K562 (cell line): Measurements from ENCODE around the gene TMEM167B. TPM values are rescaled to one million over a fixed set of nuclear protein-coding genes. Genes with fewer than 3 reads are reported as not detected.

Experiments used
- BHLHE40 ChIP-seq: IDR thresholded peaks from 2 replicates; pipeline ENCODE4 v1.6.1; 2011; ENCODE audit warnings: low read length, improper control_type of control experiment
- CHD2 ChIP-seq: IDR thresholded peaks from 2 replicates; pipeline ENCODE4 v1.6.1; 2011; ENCODE audit warnings: low read depth, low read length
- HCFC1 ChIP-seq: IDR thresholded peaks from 2 replicates; pipeline ENCODE4 v1.6.1; 2012; ENCODE audit warnings: low read depth, low read length, improper control_type of control experiment
- KAT8 ChIP-seq: fragments of 450-650 bp; IDR thresholded peaks from 2 replicates; pipeline ENCODE4 v1.6.1; 2016; ENCODE audit warnings: low read depth, mild to moderate bottlenecking
- MBD2 ChIP-seq: sonication (generic); IDR thresholded peaks from 2 replicates; pipeline ENCODE4 v1.6.1; 2016; ENCODE audit warnings: low read depth, borderline replicate concordance
- MEF2D ChIP-seq: conservative IDR thresholded peaks from 2 replicates; pipeline ENCODE4 v1.6.1; 2016; ENCODE audit warnings: low read depth, missing genetic modification characterization, missing compliant biosample characterization
- NFRKB ChIP-seq: fragments of 450-650 bp; IDR thresholded peaks from 2 replicates; pipeline ENCODE4 v1.6.1; 2016; ENCODE audit warnings: low read depth
- PBX2 ChIP-seq, 2 experiments: IDR thresholded peaks in 1 of 2; conservative IDR thresholded peaks in 1 of 2; 2 replicates each; pipeline ENCODE4 v1.6.1; 2016; ENCODE audit warnings: low read depth in 2 of 2, mild to moderate bottlenecking in 1 of 2, missing compliant biosample characterization in 1 of 2, missing genetic modification characterization in 1 of 2, moderate library complexity in 1 of 2
- PPARD ChIP-seq: fragments of 250-450 bp; sonication (Bioruptor Pico); IDR thresholded peaks from 2 replicates; pipeline ENCODE4 v1.8.0; 2022; ENCODE audit warnings: inconsistent platforms, mild to moderate bottlenecking, moderate library complexity
- SIN3A ChIP-seq, 2 experiments: fragments of 150-350 bp in 1 of 2; IDR thresholded peaks; 2 replicates each; pipeline ENCODE4 v1.6.1; 2011 to 2016; ENCODE audit warnings: borderline replicate concordance in 2 of 2, low read depth in 2 of 2, low read length in 2 of 2, mild to moderate bottlenecking in 2 of 2, moderate library complexity in 2 of 2; ENCODE audit not compliant: control insufficient read depth in 1 of 2
- SIN3B ChIP-seq: fragments of 450-650 bp; IDR thresholded peaks from 2 replicates; pipeline ENCODE4 v1.6.1; 2017; ENCODE audit warnings: low read depth, mild to moderate bottlenecking, moderate library complexity
- TCF3 ChIP-seq: sonication (generic); formaldehyde crosslinking; IDR thresholded peaks from 2 replicates; pipeline ENCODE4 v1.4.0; 2020; ENCODE audit warnings: mild to moderate bottlenecking, missing genetic modification reagents
- XRCC4 ChIP-seq: IDR thresholded peaks from one replicate; pipeline ENCODE4 v1.6.1; 2011; ENCODE audit not compliant: insufficient read depth, insufficient read length; ENCODE audit errors: extremely low read depth
- ZNF274 ChIP-seq: IDR thresholded peaks from 2 replicates; pipeline ENCODE4 v1.6.1; 2011; ENCODE audit warnings: low read depth, mild to moderate bottlenecking, low read length, moderate library complexity, borderline replicate concordance
- ZNF3 ChIP-seq: fragments of 250-450 bp; sonication (Bioruptor Pico); IDR thresholded peaks from 2 replicates; pipeline ENCODE4 v1.5.0; 2021; ENCODE audit warnings: mild to moderate bottlenecking, moderate library complexity
- polyA plus RNA-seq, 8 experiments: library from polyadenylated mRNA; depleted of rRNA in 4 of 8; stranded (reverse) in 5 of 8; unstranded in 3 of 8; fragments of >200 nt; fragmentation: Nextera tagmentation in 2 of 8; fragmentation: Illumina TruSeq in 1 of 8; extraction: Ambion mirVana in 2 of 8; extraction: Trizol in 1 of 8; gene quantifications; 2 replicates each; pipeline versions ENCODE4 v1.2.1 to v1.2.3, GENCODE V29; 2011 to 2014; ENCODE audit warnings: inconsistent platforms in 1 of 8, missing spikeins in 1 of 8
- total RNA-seq, 7 experiments: library from RNA; depleted of rRNA in 6 of 7; stranded (reverse); fragments of >200 nt in 6 of 7; fragmentation: Illumina TruSeq in 2 of 7; extraction: Trizol in 2 of 7; gene quantifications; 2 replicates each; pipeline versions ENCODE4 v1.2.1 to v1.2.3, GENCODE V29; 2011 to 2021; ENCODE audit warnings: low replicate concordance in 1 of 7
- TF ChIP-seq, protein P1 (sequence below), 2 experiments: IDR thresholded peaks; 2 replicates each; pipeline ENCODE4 v1.6.1; 2012; ENCODE audit warnings: improper control_type of control experiment in 2 of 2, low read depth in 2 of 2, low read length in 2 of 2, borderline replicate concordance in 1 of 2
- TF ChIP-seq, protein P2 (sequence below): fragments of 250-450 bp; sonication (Bioruptor Pico); IDR thresholded peaks from 2 replicates; pipeline ENCODE4 v1.4.0; 2020; ENCODE audit warnings: mild to moderate bottlenecking, moderate library complexity
- TF ChIP-seq, protein P3 (sequence below): fragments of 450-650 bp; IDR thresholded peaks from 2 replicates; pipeline ENCODE4 v1.6.1; 2017; ENCODE audit warnings: antibody characterized with exemption

The TMEM167B gene
- total and polyA plus RNA-seq, 9 of the 15 experiments (the other 6 are each of a cell fraction or from before 2014, with no cell fraction given), result 17.2 to 36.4 (median 32.2) TPM

- no peak for TF ChIP-seq MEF2D (tag)
- TF ChIP-seq PBX2 (CRISPR knock-in tag; IDR thresholded peaks at IDR 0.05; ENCODE audit: low read depth), result no peak
- TF ChIP-seq PBX2 (tag; conservative IDR thresholded peaks at IDR 0.05; ENCODE audit: low read depth), result peak; percentile 55; the same call in 1 of the 2 replicates
- TF ChIP-seq XRCC4, result no peak
- TF ChIP-seq, protein P1, sequence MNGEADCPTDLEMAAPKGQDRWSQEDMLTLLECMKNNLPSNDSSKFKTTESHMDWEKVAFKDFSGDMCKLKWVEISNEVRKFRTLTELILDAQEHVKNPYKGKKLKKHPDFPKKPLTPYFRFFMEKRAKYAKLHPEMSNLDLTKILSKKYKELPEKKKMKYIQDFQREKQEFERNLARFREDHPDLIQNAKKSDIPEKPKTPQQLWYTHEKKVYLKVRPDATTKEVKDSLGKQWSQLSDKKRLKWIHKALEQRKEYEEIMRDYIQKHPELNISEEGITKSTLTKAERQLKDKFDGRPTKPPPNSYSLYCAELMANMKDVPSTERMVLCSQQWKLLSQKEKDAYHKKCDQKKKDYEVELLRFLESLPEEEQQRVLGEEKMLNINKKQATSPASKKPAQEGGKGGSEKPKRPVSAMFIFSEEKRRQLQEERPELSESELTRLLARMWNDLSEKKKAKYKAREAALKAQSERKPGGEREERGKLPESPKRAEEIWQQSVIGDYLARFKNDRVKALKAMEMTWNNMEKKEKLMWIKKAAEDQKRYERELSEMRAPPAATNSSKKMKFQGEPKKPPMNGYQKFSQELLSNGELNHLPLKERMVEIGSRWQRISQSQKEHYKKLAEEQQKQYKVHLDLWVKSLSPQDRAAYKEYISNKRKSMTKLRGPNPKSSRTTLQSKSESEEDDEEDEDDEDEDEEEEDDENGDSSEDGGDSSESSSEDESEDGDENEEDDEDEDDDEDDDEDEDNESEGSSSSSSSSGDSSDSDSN (IDR thresholded peaks at IDR 0.05; ENCODE audit: borderline replicate concordance in 1 of 2, low read depth in 2 of 2, low read length in 2 of 2), result 0 out of 4 replicates have a peak, but pooled peaks have one; percentile 55 to 65
- TF ChIP-seq MBD2, result 0 out of 2 replicates have a peak, but pooled peaks have one; percentile 21
- no peak for TF ChIP-seq SIN3A (IDR thresholded peaks at IDR 0.05; ENCODE audit: borderline replicate concordance in 2 of 2, control insufficient read depth in 1 of 2, low read depth in 2 of 2, low read length in 2 of 2)
- no peak for TF ChIP-seq PPARD (CRISPR knock-in tag)
- TF ChIP-seq KAT8, result no peak
- no peak; the same call in 1 of the 2 replicates for TF ChIP-seq BHLHE40
- TF ChIP-seq TCF3, result 0 out of 2 replicates have a peak, but pooled peaks have one; percentile 6
- TF ChIP-seq, protein P2, sequence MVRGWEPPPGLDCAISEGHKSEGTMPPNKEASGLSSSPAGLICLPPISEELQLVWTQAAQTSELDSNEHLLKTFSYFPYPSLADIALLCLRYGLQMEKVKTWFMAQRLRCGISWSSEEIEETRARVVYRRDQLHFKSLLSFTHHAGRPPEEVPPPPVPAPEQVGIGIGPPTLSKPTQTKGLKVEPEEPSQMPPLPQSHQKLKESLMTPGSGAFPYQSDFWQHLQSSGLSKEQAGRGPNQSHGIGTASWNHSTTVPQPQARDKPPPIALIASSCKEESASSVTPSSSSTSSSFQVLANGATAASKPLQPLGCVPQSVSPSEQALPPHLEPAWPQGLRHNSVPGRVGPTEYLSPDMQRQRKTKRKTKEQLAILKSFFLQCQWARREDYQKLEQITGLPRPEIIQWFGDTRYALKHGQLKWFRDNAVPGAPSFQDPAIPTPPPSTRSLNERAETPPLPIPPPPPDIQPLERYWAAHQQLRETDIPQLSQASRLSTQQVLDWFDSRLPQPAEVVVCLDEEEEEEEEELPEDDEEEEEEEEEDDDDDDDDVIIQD (CRISPR knock-in tag), result no peak
- no peak for TF ChIP-seq SIN3B
- TF ChIP-seq NFRKB, result peak; percentile 35
- TF ChIP-seq ZNF274, result no peak
- peak; percentile 9; the same call in 1 of the 2 replicates for TF ChIP-seq CHD2
- peak; percentile 57 for TF ChIP-seq HCFC1
- TF ChIP-seq, protein P3, sequence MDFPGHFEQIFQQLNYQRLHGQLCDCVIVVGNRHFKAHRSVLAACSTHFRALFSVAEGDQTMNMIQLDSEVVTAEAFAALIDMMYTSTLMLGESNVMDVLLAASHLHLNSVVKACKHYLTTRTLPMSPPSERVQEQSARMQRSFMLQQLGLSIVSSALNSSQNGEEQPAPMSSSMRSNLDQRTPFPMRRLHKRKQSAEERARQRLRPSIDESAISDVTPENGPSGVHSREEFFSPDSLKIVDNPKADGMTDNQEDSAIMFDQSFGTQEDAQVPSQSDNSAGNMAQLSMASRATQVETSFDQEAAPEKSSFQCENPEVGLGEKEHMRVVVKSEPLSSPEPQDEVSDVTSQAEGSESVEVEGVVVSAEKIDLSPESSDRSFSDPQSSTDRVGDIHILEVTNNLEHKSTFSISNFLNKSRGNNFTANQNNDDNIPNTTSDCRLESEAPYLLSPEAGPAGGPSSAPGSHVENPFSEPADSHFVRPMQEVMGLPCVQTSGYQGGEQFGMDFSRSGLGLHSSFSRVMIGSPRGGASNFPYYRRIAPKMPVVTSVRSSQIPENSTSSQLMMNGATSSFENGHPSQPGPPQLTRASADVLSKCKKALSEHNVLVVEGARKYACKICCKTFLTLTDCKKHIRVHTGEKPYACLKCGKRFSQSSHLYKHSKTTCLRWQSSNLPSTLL, result peak; percentile 54; the same call in 1 of the 2 replicates
- no peak for TF ChIP-seq ZNF3
Observed at GRCh38 chr1:109089242-109090015, 1.1 kb upstream of the TMEM167B start (continued).
